Colonic mucosa (tissue), 4 donors: ENCODE results near the gene VPS4B. TPM values are rescaled to one million over a fixed set of nuclear protein-coding genes. Genes with fewer than 3 reads are reported as not detected.
"Not testable (repeated sequence)": the region's sequence is repeated elsewhere in the genome, so short reads cannot be mapped to it uniquely, and the experiment has no call there.

ENCODE experiments used
- DNase-seq: peaks from one replicate; pipeline ENCODE4 v3.0.0-alpha.2; 2020
- H3K27ac ChIP-seq: fragments of 200-600 bp; one replicate; pipeline ENCODE4 v1.8.0; 2021
- H3K27me3 ChIP-seq: fragments of 200-600 bp; one replicate; pipeline ENCODE4 v1.8.0; 2021
- H3K36me3 ChIP-seq: fragments of 200-600 bp; one replicate; pipeline ENCODE4 v1.8.0; 2021
- H3K4me1 ChIP-seq: fragments of 200-600 bp; one replicate; pipeline ENCODE4 v1.8.0; 2021; ENCODE audit warnings: mild to moderate bottlenecking
- H3K4me3 ChIP-seq: fragments of 200-600 bp; one replicate; pipeline ENCODE4 v1.8.0; 2021
- H3K9ac ChIP-seq, 2 donors: one replicate each; pipeline ENCODE4 v1.7.0; 2013; ENCODE audit warnings: control low read depth in 2 of 2, low read depth in 2 of 2, low read length in 2 of 2
- H3K9me3 ChIP-seq: fragments of 200-600 bp; one replicate; pipeline ENCODE4 v1.8.0; 2021
- intact Hi-C: fragments of 100-400 bp; cut with DNase I; formaldehyde crosslinking; loops from one replicate; pipeline ENCODE4 v1.14.1; 2022
- total RNA-seq, 2 donors: library from RNA; stranded (reverse); fragmentation: NEBNext Ultra II Directional in 1 of 2; extraction: Animal tissue kit (Norgen Biotek cat#: 25700) in 1 of 2; gene quantifications; one replicate each; pipeline ENCODE4 v1.2.1, GENCODE V29; 2021
- TF ChIP-seq, protein P1 (sequence below): fragments of 200-600 bp; IDR thresholded peaks from one replicate; pipeline ENCODE4 v1.8.0; 2022; ENCODE audit warnings: antibody characterized with exemption, mild to moderate bottlenecking
- donor health status: healthy.
- donor health status: DM: no; HTN: no; CAD: no.
- donor health status: DM: no; HTN: no; CAD: no.

VPS4B gene
- total RNA-seq, 2 donors from 2014 or later = 96.3 to 127 TPM

DNA sequence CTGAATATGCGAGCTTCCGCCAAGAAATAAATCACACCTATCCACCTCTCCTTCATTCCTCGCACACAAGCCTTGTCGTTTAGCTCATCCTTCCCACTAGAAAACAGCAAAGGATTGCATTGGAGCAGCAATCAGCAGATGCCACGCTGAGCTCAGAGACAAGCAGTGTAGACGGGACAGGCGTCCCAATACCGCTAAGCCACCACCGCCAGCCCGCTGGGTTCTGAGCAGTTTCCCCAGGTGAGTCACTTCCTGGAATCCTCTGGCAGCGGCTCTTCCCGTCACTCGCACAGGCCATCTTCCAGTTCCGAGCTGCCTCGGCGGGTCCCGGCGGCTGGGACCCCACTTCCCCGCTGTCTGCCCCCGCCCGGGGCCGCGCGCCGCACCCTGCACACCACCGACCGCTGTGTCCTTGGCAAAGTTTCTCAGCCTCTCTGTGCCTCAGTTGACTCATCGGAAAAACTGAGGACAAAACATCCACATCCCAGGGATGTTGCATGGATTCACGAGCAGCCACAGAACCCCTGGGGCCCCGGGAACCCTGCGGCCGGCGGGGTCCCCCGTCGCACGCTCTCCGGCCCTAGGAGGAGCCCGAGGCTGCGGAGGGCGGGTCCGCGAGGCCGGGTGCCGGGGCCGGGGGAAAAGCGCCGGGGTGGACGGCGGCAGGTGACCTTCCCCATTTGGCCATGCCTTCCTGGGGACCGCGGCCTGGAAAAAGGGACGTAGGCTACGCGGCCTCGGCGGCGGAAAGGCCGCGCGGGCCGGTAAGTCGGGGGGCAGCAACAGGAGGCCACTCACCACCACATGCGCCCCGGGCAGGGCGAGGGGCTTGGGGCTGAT is 55.8 kb downstream of the VPS4B start:
- TF ChIP-seq, protein P1, sequence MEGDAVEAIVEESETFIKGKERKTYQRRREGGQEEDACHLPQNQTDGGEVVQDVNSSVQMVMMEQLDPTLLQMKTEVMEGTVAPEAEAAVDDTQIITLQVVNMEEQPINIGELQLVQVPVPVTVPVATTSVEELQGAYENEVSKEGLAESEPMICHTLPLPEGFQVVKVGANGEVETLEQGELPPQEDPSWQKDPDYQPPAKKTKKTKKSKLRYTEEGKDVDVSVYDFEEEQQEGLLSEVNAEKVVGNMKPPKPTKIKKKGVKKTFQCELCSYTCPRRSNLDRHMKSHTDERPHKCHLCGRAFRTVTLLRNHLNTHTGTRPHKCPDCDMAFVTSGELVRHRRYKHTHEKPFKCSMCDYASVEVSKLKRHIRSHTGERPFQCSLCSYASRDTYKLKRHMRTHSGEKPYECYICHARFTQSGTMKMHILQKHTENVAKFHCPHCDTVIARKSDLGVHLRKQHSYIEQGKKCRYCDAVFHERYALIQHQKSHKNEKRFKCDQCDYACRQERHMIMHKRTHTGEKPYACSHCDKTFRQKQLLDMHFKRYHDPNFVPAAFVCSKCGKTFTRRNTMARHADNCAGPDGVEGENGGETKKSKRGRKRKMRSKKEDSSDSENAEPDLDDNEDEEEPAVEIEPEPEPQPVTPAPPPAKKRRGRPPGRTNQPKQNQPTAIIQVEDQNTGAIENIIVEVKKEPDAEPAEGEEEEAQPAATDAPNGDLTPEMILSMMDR = no peak
- Histone ChIP-seq H3K36me3 (no peaks in the 10 kb centered on the region), H3K4me3 (peak overlapping the region; percentile 53), H3K9me3 (no peaks in the 10 kb centered on the region), H3K9ac (peak overlapping the region; percentile 76 to 93), H3K4me1 (no peaks in the 10 kb centered on the region), H3K27me3 (no peaks in the 10 kb centered on the region), H3K27ac (peak overlapping the region; percentile 99)
- intact Hi-C loops = no loop called here
- DNase-seq = peak; percentile 77

DNA sequence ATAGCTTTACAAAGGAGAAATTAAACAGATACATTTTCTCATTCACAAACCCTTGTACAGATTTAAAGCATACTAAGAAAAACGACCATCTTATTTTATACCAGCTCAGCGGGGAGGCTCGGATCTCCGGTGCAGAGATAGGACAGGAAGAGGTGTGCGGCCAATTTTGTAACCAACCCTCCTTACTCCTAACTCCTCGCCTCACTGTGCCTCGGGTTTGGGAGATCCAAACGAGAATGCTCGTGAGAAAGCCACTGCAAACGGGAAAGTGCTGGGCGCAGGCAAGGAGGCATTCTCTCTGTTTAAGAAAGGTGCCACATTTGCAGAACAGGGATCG is 56.4 kb downstream of the VPS4B start:
- no peaks in the 10 kb centered on the region for H3K36me3 ChIP-seq
- TF ChIP-seq, protein P1 = no peak
- H3K27ac ChIP-seq = peak overlapping the region; percentile 99
- no peak for DNase-seq
- H3K4me1 ChIP-seq = no peaks in the 10 kb centered on the region
- H3K4me3 ChIP-seq = peak overlapping the region; percentile 53
- peak overlapping the region; percentile 76 to 93 for H3K9ac ChIP-seq
- intact Hi-C loops = no loop called here
- no peaks in the 10 kb centered on the region for H3K9me3 ChIP-seq
- H3K27me3 ChIP-seq = no peaks in the 10 kb centered on the region

DNA sequence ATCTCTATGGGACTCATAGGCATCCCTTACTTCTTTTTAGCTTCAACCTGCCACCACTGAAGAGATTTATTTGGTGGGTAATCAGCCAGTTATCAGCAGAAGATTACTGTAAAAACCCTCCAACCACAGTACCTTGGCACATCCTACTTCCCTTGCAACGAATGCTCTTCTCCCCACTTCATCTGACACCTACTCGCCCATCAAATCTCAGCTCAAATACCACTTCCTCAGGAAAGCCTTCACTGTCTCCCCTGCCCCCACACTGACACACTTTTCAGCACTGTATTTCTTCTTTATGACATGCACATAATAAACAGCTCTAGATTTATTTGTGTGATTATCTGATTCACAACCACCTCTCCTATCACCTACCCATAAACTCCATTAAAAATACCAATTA is 58.3 kb downstream of the VPS4B start:
- H3K9me3 ChIP-seq = no peaks in the 10 kb centered on the region
- H3K4me3 ChIP-seq = no peak overlapping the region
- no peak overlapping the region for H3K27ac ChIP-seq
- no peak overlapping the region for H3K9ac ChIP-seq
- TF ChIP-seq, protein P1 = no peak
- no peak for DNase-seq
- H3K27me3 ChIP-seq = no peaks in the 10 kb centered on the region
- intact Hi-C loops = no loop called here
- H3K4me1 ChIP-seq = no peaks in the 10 kb centered on the region
- peaks cover 9% of the 10 kb centered on the region for H3K36me3 ChIP-seq

DNA sequence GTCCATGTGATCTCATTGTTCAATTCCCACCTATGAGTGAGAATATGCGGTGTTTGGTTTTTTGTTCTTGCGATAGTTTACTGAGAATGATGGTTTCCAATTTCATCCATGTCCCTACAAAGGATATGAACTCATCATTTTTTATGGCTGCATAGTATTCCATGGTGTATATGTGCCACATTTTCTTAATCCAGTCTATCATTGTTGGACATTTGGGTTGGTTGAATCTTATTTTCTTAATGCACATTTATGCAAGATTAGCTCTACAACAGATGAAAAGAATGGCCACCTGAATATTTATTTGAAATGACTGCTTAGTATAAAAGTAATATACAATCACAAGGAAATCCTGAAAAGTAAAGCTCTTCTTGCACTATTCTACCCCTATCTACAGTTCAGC is 58.9 kb downstream of the VPS4B start:
- DNase-seq, H3K9ac ChIP-seq, H3K27me3 ChIP-seq, H3K4me3 ChIP-seq, H3K27ac ChIP-seq, H3K9me3 ChIP-seq, intact Hi-C loops, H3K4me1 ChIP-seq, H3K36me3 ChIP-seq: not testable (repeated sequence)

DNA sequence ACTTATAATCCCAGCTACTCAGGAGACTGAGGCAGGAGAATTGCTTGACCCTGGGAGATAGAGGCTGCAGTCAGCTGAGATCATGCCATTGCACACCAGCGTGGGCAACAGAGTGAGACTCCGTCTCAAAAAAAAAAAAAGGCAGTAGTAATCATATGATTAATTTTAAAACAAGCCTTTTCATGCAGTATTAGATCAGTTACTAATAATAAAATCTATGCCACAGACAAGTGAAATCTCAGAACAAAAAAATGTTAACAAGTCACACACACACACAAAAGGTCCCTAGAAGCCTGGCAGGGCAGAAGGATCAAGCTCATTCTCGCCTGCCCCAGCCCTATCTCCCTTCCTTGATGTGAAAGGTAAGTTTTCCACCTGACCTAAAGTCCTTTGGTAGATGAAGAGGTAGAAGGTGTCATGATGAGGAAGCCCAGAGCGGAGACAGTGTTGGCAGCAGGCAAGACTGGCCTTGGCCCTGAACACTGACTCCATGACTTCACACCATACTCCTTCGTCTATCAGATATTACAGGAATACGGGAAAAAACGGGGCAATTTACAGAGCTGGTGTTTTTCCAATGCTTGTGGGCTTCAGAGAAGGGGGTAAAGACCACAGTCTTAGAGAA is 65.9 kb downstream of the VPS4B start:
- no peak for DNase-seq

More for the DNA sequence above, 65.9 kb downstream of the VPS4B start:
- Histone ChIP-seq H3K9ac (no peak overlapping the region), H3K4me1 (no peaks in the 10 kb centered on the region), H3K27ac (no peak overlapping the region), H3K36me3 (peaks cover 15% of the 10 kb centered on the region), H3K4me3 (no peak overlapping the region), H3K27me3 (no peaks in the 10 kb centered on the region), H3K9me3 (no peaks in the 10 kb centered on the region)
- TF ChIP-seq, protein P1 = no peak
- intact Hi-C loops = no loop called here
